ENCODE measurements around the gene ALDH5A1.

DNA sequence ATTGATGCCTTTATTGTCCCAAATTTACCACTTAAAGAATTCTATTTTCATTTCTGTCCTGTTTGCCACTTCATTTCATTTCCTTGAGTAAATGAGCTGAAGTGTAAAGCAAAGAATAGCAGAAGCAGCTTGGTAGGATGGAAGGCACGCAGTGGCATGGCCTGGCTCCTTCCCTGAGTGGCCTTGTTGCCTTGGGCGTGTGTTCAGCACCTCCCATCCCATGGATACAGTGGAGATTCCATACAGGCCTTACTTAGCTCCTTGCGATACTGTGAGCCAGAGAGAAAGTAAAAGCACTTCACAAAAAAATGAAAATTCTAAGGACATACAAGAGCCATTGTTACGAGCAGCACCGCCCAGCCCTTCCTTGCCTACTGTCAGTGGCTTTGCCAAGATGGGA lies 39.6 kb downstream of the ALDH5A1 start:
- TF ChIP-seq POLR2A (IDR thresholded peaks at IDR 0.05) (no peak), POLR2AphosphoS5 (IDR thresholded peaks at IDR 0.05) (no peak), EP300 (IDR thresholded peaks at IDR 0.05) (no peak)
- TF ChIP-seq, protein P1, sequence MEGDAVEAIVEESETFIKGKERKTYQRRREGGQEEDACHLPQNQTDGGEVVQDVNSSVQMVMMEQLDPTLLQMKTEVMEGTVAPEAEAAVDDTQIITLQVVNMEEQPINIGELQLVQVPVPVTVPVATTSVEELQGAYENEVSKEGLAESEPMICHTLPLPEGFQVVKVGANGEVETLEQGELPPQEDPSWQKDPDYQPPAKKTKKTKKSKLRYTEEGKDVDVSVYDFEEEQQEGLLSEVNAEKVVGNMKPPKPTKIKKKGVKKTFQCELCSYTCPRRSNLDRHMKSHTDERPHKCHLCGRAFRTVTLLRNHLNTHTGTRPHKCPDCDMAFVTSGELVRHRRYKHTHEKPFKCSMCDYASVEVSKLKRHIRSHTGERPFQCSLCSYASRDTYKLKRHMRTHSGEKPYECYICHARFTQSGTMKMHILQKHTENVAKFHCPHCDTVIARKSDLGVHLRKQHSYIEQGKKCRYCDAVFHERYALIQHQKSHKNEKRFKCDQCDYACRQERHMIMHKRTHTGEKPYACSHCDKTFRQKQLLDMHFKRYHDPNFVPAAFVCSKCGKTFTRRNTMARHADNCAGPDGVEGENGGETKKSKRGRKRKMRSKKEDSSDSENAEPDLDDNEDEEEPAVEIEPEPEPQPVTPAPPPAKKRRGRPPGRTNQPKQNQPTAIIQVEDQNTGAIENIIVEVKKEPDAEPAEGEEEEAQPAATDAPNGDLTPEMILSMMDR (IDR thresholded peaks at IDR 0.05) = no peak

All from gastroesophageal sphincter (tissue), 3 donors.